ENCODE measurements around the gene PLK5. TPM values are rescaled to one million over a fixed set of nuclear protein-coding genes. Genes with fewer than 3 reads are reported as not detected.

The PLK5 gene
- total and polyA plus RNA-seq, 2 donors from 2014 or later = not detected

GRCh38 chr19:1495051-1495798, 28.7 kb upstream of the PLK5 start:
- Histone ChIP-seq H3K9me3 (ENCODE audit: control insufficient read depth in 2 of 3, insufficient read depth in 1 of 3, low read length in 3 of 3) (no peaks in the 10 kb centered on the region), H3K36me3 (ENCODE audit: control insufficient read depth in 2 of 3, insufficient read depth in 3 of 3, low read length in 3 of 3) (no peaks in the 10 kb centered on the region), H3K4me1 (ENCODE audit: control insufficient read depth in 2 of 3, insufficient read depth in 2 of 3, low read depth in 1 of 3, low read length in 3 of 3) (peaks cover 0 to 2% (median 0%) of the 10 kb centered on the region in 3 donors), H3K27ac (ENCODE audit: low read depth in 2 of 2, low read length in 2 of 2) (no peak overlapping the region), H3K4me3 (ENCODE audit: low read length in 3 of 3) (no peak overlapping the region), H3K9ac (ENCODE audit: low read length in 3 of 3) (no peak overlapping the region), H3K27me3 (ENCODE audit: control insufficient read depth, insufficient read depth, low read length) (no peaks in the 10 kb centered on the region)
- TF ChIP-seq CTCF (IDR thresholded peaks at IDR 0.05; ENCODE audit: borderline replicate concordance, extremely low read depth, insufficient read depth) = no peak
- DNase-seq (peak in 1 of 5 donors; percentile 45), FAIRE-seq (no peak)
- intact Hi-C loops (cut with DNase I) = no loop called here

- Histone ChIP-seq H3K9me3 (ENCODE audit: control insufficient read depth in 2 of 3, insufficient read depth in 1 of 3, low read length in 3 of 3) (no peaks in the 10 kb centered on the region), H3K9ac (ENCODE audit: low read length in 3 of 3) (no peak overlapping the region), H3K4me1 (ENCODE audit: control insufficient read depth in 2 of 3, insufficient read depth in 2 of 3, low read depth in 1 of 3, low read length in 3 of 3) (peaks cover 0 to 2% (median 0%) of the 10 kb centered on the region in 3 donors), H3K27me3 (ENCODE audit: control insufficient read depth, insufficient read depth, low read length) (no peaks in the 10 kb centered on the region), H3K36me3 (ENCODE audit: control insufficient read depth in 2 of 3, insufficient read depth in 3 of 3, low read length in 3 of 3) (no peaks in the 10 kb centered on the region), H3K4me3 (ENCODE audit: low read length in 3 of 3) (no peak overlapping the region), H3K27ac (ENCODE audit: low read depth in 2 of 2, low read length in 2 of 2) (no peak overlapping the region)
- TF ChIP-seq CTCF (IDR thresholded peaks at IDR 0.05; ENCODE audit: borderline replicate concordance, extremely low read depth, insufficient read depth) = no peak
- DNase-seq (no peak), FAIRE-seq (no peak)
- intact Hi-C loops (cut with DNase I) = no loop called here
Observed at GRCh38 chr19:1495799-1496713, 27.8 kb upstream of the PLK5 start.

- no peaks in the 10 kb centered on the region for H3K4me1 ChIP-seq (ENCODE audit: control insufficient read depth in 2 of 3, insufficient read depth in 2 of 3, low read depth in 1 of 3, low read length in 3 of 3)
- H3K9me3 ChIP-seq (ENCODE audit: control insufficient read depth in 2 of 3, insufficient read depth in 1 of 3, low read length in 3 of 3) = no peaks in the 10 kb centered on the region
- intact Hi-C loops (cut with DNase I) = no loop called here
- no peak overlapping the region for H3K27ac ChIP-seq (ENCODE audit: low read depth in 2 of 2, low read length in 2 of 2)
- FAIRE-seq = no peak
- peak in 1 of 5 donors; percentile 39 for DNase-seq
- TF ChIP-seq CTCF (IDR thresholded peaks at IDR 0.05; ENCODE audit: borderline replicate concordance, extremely low read depth, insufficient read depth) = no peak
- no peaks in the 10 kb centered on the region for H3K27me3 ChIP-seq (ENCODE audit: control insufficient read depth, insufficient read depth, low read length)
- H3K9ac ChIP-seq (ENCODE audit: low read length in 3 of 3) = no peak overlapping the region
- no peak overlapping the region for H3K4me3 ChIP-seq (ENCODE audit: low read length in 3 of 3)
- no peaks in the 10 kb centered on the region for H3K36me3 ChIP-seq (ENCODE audit: control insufficient read depth in 2 of 3, insufficient read depth in 3 of 3, low read length in 3 of 3)
Observed at GRCh38 chr19:1496714-1497577, 26.9 kb upstream of the PLK5 start.
